Suppressor macrophage (primary cell): Measurements from ENCODE around the gene KLF6.

ENCODE experiments used
- DNase-seq, 4 experiments: peaks; one replicate each; pipeline ENCODE4 v3.0.0-alpha.2; 2020 to 2022
- total RNA-seq, 17 experiments: gene quantifications; one replicate each; lab custom pipeline; 2026; ENCODE audit warnings: mixed read lengths in 6 of 17, inconsistent platforms in 3 of 17; lab: John Stamatoyannopoulos, UW

KLF6 gene
- total RNA-seq = 118 to 988 (median 270) reads per million in 17 experiments

GRCh38 chr10:3784510-3785250 is at the start of gene KLF6:
Gene KLF6, minus strand, starts transcription at chr10:3785209. Its CDS starts 195 bp downstream, at chr10:3785014.
- peak; percentile 50 to 74 (median 64) for DNase-seq

GRCh38 chr10:3834404-3834803 is 49.4 kb upstream of the KLF6 start:
- peak; percentile 25 to 60 (median 53) for DNase-seq

- no peak for DNase-seq
These were observed 48.0 kb upstream of the KLF6 start for GRCh38 chr10:3833046-3833445.

GRCh38 chr10:3832022-3832786 is 47.2 kb upstream of the KLF6 start:
- peak in 3 of 4 experiments; percentile 40 to 59 (median 50) for DNase-seq

GRCh38 chr10:3831608-3832007 is 46.6 kb upstream of the KLF6 start:
- no peak for DNase-seq

- no peak for DNase-seq
These were observed 45.9 kb upstream of the KLF6 start for GRCh38 chr10:3830946-3831345.

- DNase-seq = no peak
These were observed 44.4 kb upstream of the KLF6 start for GRCh38 chr10:3829156-3830050.

GRCh38 chr10:3828404-3829155 is 43.6 kb upstream of the KLF6 start:
- DNase-seq = peak; percentile 45 to 82 (median 62)

GRCh38 chr10:3827768-3828403 is 42.9 kb upstream of the KLF6 start:
- DNase-seq = no peak

- no peak for DNase-seq
These were observed 42.3 kb upstream of the KLF6 start for GRCh38 chr10:3827266-3827665.

- no peak for DNase-seq
These were observed 40.9 kb upstream of the KLF6 start for GRCh38 chr10:3825862-3826351.

- no peak for DNase-seq
These were observed 40.2 kb upstream of the KLF6 start for GRCh38 chr10:3825244-3825643.

GRCh38 chr10:3822541-3823330 is 37.7 kb upstream of the KLF6 start:
- DNase-seq = peak; percentile 40 to 75 (median 68)

GRCh38 chr10:3820255-3820654 is 35.2 kb upstream of the KLF6 start:
- no peak for DNase-seq

- DNase-seq = no peak
These were observed 32.0 kb upstream of the KLF6 start for GRCh38 chr10:3816995-3817394.

- no peak for DNase-seq
These were observed 29.8 kb upstream of the KLF6 start for GRCh38 chr10:3814838-3815220.

- peak in 1 of 4 experiments; percentile 57 for DNase-seq
These were observed 29.2 kb upstream of the KLF6 start for GRCh38 chr10:3813986-3814837.

GRCh38 chr10:3813267-3813666 is 28.3 kb upstream of the KLF6 start:
- no peak for DNase-seq

- no peak for DNase-seq
These were observed 27.1 kb upstream of the KLF6 start for GRCh38 chr10:3812141-3812540.
